Effector memory CD4-positive, alpha-beta T cell (primary cell): ENCODE measurements around the gene PALLD.

ENCODE experiments used
- DNase-seq, 3 donors: peaks; one replicate each; pipeline ENCODE4 v3.0.0-alpha.2; 2020
- H3K27ac ChIP-seq: 2 replicates; pipeline ENCODE4 v1.7.0; 2013; ENCODE audit warnings: mild to moderate bottlenecking, low read length, moderate library complexity; ENCODE audit not compliant: insufficient read depth, poor library complexity, severe bottlenecking
- H3K27me3 ChIP-seq: replicated peaks from 2 replicates; pipeline ENCODE4 v1.7.0; 2013; ENCODE audit warnings: mild to moderate bottlenecking, low read length; ENCODE audit not compliant: insufficient read depth, control insufficient read depth, poor library complexity, severe bottlenecking
- H3K36me3 ChIP-seq: 2 replicates; pipeline ENCODE4 v1.7.0; 2013; ENCODE audit warnings: mild to moderate bottlenecking, low read length, moderate library complexity; ENCODE audit not compliant: control insufficient read depth, insufficient read depth
- H3K4me1 ChIP-seq: 2 replicates; pipeline ENCODE4 v1.7.0; 2013; ENCODE audit warnings: low read length, mild to moderate bottlenecking; ENCODE audit not compliant: control insufficient read depth, insufficient read depth, poor library complexity, severe bottlenecking
- H3K4me3 ChIP-seq: 2 replicates; pipeline ENCODE4 v1.7.0; 2013; ENCODE audit warnings: low read length, low read depth, mild to moderate bottlenecking; ENCODE audit not compliant: insufficient read depth, poor library complexity, severe bottlenecking
- H3K9me3 ChIP-seq: 2 replicates; pipeline ENCODE4 v1.7.0; 2013; ENCODE audit warnings: mild to moderate bottlenecking, low read length, moderate library complexity; ENCODE audit not compliant: control insufficient read depth

Gene PALLD

DNA sequence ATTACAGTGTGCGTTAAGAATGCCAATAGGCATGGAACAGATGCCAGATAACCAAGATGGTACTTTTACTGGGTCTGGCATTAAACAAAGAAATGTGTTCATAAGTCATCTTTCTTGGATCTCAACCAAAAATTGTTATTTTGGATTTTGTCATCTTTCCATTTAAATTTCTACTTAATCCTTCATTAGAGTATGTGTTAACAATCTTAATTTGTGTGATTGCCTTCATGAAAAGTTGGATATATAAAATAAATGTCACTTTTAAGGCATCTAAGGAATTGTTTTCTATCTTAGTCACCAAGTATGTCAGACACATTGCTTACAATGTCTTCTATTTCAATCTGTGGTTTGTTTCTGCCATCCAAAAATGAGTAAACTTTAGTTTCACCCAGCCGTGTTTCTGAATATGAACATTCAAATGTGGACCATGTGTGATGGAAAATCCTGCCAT lies 87.5 kb downstream of the PALLD start:
- H3K9me3 ChIP-seq, result no peaks in the 10 kb centered on the region
- no peak for DNase-seq
- H3K4me1 ChIP-seq, result no peaks in the 10 kb centered on the region
- H3K4me3 ChIP-seq, result no peak overlapping the region
- no peaks in the 10 kb centered on the region for H3K27me3 ChIP-seq
- no peaks in the 10 kb centered on the region for H3K36me3 ChIP-seq
- no peak overlapping the region for H3K27ac ChIP-seq

DNA sequence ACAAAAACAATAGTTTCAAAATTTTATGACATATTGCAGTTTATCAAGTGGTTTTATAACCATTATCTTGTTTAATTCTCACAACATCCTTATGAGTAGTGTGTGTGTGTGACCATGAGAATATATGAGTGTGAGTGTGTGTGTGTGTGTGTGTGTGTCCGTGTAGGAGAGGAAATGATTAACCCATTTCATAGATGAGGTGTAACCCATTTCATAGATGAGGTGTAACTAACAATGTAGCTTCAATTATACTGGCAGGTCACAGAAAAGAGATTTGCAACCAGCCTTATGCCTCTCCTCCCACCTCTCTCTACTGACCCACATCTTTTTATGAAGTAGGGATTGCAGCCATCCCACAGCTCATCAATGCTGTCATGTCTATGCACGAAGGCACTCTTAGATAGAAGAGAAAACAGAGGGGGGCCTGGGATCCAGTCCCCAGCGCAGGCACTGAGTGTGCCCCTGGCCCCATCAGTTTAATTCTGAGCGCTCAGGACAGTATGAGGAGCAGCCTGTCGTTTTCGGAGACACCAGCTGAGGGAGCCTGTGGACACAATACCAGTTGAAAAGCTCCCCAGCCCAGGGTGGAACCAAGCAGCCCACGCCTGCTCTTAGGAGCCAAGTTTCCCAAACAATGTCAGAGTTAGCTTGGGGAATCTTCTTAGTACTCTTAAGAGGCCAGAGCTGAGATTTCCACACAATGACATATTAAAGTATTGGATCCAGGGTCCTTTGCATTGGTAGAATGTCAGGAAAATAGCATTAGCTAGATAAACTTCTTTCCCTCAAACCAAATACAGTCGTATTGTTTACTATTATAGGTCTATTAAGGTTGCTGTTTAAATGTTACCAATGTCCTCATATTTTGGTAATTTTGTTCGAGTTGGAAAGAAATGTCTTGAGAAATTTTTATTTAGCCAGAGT lies 88.6 kb downstream of the PALLD start:
- Histone ChIP-seq H3K27me3 (no peaks in the 10 kb centered on the region), H3K4me1 (no peaks in the 10 kb centered on the region)
- no peak for DNase-seq

DNA sequence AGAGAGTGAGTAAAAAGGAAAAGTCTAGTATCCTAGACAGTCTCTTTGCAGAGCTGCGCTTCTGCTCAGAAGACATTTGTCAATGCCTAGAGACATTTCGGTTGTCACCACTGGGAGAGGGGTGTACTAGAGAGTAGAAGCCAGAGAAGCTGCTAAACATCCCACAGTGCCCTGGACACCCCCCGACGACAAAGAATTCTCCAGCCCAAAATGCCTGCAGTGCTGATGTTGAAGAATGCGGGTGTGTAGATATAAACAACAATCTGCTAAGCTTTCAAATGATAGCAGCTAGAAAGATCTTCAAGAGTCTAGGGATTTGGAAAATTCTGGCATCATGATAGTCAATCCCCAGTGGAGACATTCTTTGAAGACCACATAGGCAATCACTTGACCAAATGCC lies 90.1 kb downstream of the PALLD start:
- Histone ChIP-seq H3K27me3 (no peaks in the 10 kb centered on the region), H3K36me3 (no peaks in the 10 kb centered on the region), H3K9me3 (no peaks in the 10 kb centered on the region), H3K27ac (no peak overlapping the region), H3K4me1 (no peaks in the 10 kb centered on the region), H3K4me3 (no peak overlapping the region)
- no peak for DNase-seq

More for the DNA sequence above, 88.6 kb downstream of the PALLD start:
- Histone ChIP-seq H3K36me3 (no peaks in the 10 kb centered on the region), H3K4me3 (no peak overlapping the region), H3K9me3 (no peaks in the 10 kb centered on the region), H3K27ac (no peak overlapping the region)

DNA sequence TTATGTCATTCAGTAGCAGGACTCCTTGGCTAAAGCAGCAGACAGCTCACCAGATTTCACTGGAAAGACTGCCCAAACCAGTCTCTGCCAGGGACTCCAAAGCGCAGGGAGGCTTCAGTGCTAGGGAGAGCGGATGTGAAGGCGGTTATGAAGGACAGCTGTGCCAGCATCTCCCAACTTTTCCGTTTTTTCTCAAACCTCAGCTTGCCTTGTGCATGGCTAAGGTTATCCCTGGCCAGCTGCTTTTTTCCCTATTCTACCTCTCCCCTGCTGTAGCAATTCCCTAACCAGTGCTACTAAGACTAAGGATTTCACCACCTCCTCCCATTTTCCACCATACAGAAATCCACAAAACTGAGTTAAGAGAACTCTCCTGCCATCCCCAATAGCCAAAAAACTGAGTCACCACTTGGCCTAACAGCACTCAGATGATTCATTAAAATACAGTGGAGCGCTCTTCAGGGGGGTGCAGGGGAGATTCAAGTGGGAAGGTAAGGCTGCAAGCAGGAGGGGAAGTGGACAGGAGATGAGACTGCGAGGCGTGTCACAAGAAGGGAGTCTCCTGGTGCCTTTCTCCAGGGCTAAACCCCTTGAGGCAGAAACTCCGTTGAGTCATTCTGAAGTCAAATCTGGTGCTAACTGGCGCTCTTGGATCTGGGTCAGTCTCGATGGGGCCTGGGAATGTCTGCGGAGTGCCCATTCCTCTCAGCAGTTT lies 90.7 kb downstream of the PALLD start:
- no peak for DNase-seq
- no peaks in the 10 kb centered on the region for H3K9me3 ChIP-seq
- no peak overlapping the region for H3K4me3 ChIP-seq
- no peaks in the 10 kb centered on the region for H3K4me1 ChIP-seq
- no peaks in the 10 kb centered on the region for H3K27me3 ChIP-seq
- H3K36me3 ChIP-seq, result no peaks in the 10 kb centered on the region
- H3K27ac ChIP-seq, result no peak overlapping the region

DNA sequence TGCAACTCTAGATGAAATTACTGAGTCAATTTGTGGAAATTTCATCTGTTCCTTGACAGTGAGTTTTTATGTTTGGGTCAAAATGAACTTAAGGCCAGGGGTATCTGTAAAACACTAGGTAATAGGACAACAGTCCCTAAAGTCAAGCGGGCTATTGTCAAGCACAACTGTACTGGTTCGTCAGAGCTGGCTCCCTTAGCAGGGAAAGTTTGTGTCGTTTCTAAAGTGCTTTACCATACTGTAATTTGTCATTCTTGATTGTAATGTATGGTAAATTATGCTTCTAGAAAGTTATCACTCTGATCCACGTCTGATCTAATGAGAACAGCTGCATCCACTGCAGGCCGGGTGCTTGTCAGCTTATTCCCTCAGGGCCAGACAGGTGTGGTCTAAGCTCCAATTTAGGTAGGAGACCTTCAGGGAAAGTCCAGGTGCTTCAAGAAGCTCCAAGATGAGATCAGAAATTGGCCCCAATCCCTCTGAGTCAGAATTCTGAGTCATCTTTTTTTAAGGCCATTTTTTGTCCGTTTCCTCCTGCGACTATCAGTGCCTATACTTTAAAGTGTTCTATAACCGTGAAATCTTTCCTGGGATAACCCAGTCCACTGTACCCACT lies 92.2 kb downstream of the PALLD start:
- DNase-seq, result no peak
- no peaks in the 10 kb centered on the region for H3K27me3 ChIP-seq
- no peaks in the 10 kb centered on the region for H3K36me3 ChIP-seq
- H3K27ac ChIP-seq, result no peak overlapping the region
- H3K4me3 ChIP-seq, result no peak overlapping the region
- no peaks in the 10 kb centered on the region for H3K9me3 ChIP-seq
- H3K4me1 ChIP-seq, result no peaks in the 10 kb centered on the region

DNA sequence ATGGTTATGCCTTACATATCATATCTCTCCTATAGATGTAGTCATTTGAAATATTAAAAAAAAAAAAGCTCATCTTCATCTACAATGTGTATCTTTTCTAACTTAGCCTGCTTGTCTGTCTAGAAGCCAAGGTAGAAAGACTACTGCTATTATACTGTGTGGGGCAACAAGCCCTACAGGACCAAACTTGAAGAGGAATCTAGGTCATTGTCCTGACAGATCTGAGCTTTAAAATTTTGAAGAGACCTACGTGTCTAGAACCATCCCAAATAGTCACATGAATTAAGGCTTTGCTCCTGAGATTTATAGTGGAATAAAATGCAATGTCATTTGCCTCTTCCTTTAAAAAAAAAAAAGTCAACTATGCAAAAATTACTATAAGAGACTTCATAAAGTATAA lies 95.8 kb downstream of the PALLD start:
- no peak overlapping the region for H3K27ac ChIP-seq

DNA sequence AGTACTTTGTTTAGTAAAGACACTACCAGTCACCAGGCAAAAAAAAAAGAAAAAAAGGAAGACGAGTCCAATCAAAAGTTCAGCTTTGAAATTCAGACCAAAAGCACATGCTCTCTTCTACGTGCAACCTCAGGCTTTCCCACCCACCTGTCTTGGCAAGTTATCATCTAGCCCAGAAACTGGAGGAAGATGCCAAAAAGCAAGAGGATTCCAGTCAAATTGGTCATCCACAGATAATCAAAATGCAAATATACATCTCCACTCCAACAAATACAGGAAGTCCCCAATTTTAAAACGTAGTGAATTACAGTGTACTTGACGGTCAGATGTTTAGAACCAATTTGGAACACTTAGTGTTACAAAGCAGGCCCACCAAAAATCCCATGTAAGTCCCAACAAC lies 96.5 kb downstream of the PALLD start:
- Histone ChIP-seq H3K27me3 (no peaks in the 10 kb centered on the region), H3K9me3 (no peaks in the 10 kb centered on the region), H3K27ac (no peak overlapping the region), H3K36me3 (no peaks in the 10 kb centered on the region), H3K4me1 (no peaks in the 10 kb centered on the region), H3K4me3 (no peak overlapping the region)
- no peak for DNase-seq

More for the DNA sequence above, 95.8 kb downstream of the PALLD start:
- no peaks in the 10 kb centered on the region for H3K4me1 ChIP-seq
- no peaks in the 10 kb centered on the region for H3K36me3 ChIP-seq
- H3K4me3 ChIP-seq, result no peak overlapping the region
- no peaks in the 10 kb centered on the region for H3K27me3 ChIP-seq
- no peaks in the 10 kb centered on the region for H3K9me3 ChIP-seq
- no peak for DNase-seq

DNA sequence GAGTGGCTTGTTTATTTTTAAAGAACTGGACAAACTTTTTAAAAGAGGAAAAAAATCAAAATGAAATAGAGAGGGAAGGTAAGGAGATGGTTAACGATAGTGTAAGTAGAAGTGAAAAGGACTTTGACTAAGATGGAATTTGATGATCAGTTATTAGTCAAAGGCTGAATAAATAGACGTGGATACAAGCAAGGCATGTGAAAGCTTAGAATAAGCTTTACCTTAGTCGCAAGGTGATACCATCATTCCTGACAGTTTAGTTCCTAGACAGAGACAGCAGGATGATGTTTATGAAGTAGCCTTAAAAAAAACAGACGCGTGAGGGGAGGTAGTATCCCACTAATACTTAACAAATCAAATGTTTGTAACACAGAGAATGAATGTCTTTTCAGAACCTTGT lies 97.3 kb downstream of the PALLD start:
- H3K27me3 ChIP-seq, result no peaks in the 10 kb centered on the region
- no peaks in the 10 kb centered on the region for H3K9me3 ChIP-seq
- DNase-seq, result no peak
- H3K27ac ChIP-seq, result no peak overlapping the region
- H3K4me1 ChIP-seq, result no peaks in the 10 kb centered on the region
- no peaks in the 10 kb centered on the region for H3K36me3 ChIP-seq
- H3K4me3 ChIP-seq, result no peak overlapping the region

DNA sequence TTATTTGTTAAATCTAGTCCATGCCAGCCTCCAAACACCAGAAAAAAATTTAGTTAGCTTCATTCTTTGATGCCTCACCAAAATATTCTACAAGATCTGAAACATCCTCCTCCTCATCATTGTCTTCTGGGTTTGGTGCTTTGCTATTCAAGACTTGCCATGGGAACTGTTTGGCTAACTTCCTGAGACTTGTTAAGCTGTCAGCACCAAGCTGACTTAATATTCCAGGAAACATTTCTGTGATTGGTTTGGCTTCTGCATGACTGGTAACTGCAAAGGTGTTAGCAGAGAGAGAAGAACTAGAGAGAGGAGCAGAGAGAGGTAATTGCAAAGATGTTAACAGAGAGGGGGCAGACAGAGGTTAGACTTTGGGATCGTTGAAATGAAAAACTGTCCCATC lies 101.3 kb downstream of the PALLD start:
- Histone ChIP-seq H3K27me3 (no peaks in the 10 kb centered on the region), H3K36me3 (no peaks in the 10 kb centered on the region), H3K27ac (no peak overlapping the region), H3K9me3 (no peaks in the 10 kb centered on the region), H3K4me3 (no peak overlapping the region), H3K4me1 (no peaks in the 10 kb centered on the region)
- no peak for DNase-seq
